Chondrocyte (in vitro differentiated cells): ENCODE data around the gene ZNF524. TPM values are rescaled to one million over a fixed set of nuclear protein-coding genes. Genes with fewer than 3 reads are reported as not detected.

ENCODE experiments used
- DNase-seq: peaks from one replicate; pipeline ENCODE4 v3.0.0; 2021; ENCODE audit warnings: mixed read lengths, low spot score
- H3K27ac Mint-ChIP-seq: one replicate; pipeline ENCODE4 v1.8.0; 2021; ENCODE audit warnings: mild to moderate bottlenecking, moderate library complexity, mixed read lengths; ENCODE audit not compliant: unreplicated experiment
- H3K27me3 Mint-ChIP-seq: 2 replicates; pipeline ENCODE4 v1.8.0; 2021; ENCODE audit warnings: low read depth, mixed read lengths
- H3K36me3 Mint-ChIP-seq: 2 replicates; pipeline ENCODE4 v1.8.0; 2021; ENCODE audit warnings: low read depth, mixed read lengths
- H3K4me1 Mint-ChIP-seq: 2 replicates; pipeline ENCODE4 v1.8.0; 2021; ENCODE audit warnings: low read depth, mild to moderate bottlenecking, mixed read lengths
- H3K4me3 Mint-ChIP-seq: one replicate; pipeline ENCODE4 v1.8.0; 2021; ENCODE audit warnings: mild to moderate bottlenecking, moderate library complexity, mixed read lengths; ENCODE audit not compliant: unreplicated experiment
- H3K9me3 Mint-ChIP-seq: 2 replicates; pipeline ENCODE4 v1.8.0; 2021; ENCODE audit warnings: low read depth, mixed read lengths
- CTCF ChIP-seq: fragments of 200-600 bp; sonication (generic); IDR thresholded peaks from 2 replicates; pipeline ENCODE4 v1.5.0; 2021; ENCODE audit warnings: antibody characterized with exemption, mild to moderate bottlenecking, moderate library complexity
- total RNA-seq: library from RNA; stranded (reverse); gene quantifications from 3 replicates; pipeline ENCODE4 v1.2.1, GENCODE V29; 2021

ZNF524 gene
- total RNA-seq, 1 donor from 2014 or later, result 11.0 TPM

DNA sequence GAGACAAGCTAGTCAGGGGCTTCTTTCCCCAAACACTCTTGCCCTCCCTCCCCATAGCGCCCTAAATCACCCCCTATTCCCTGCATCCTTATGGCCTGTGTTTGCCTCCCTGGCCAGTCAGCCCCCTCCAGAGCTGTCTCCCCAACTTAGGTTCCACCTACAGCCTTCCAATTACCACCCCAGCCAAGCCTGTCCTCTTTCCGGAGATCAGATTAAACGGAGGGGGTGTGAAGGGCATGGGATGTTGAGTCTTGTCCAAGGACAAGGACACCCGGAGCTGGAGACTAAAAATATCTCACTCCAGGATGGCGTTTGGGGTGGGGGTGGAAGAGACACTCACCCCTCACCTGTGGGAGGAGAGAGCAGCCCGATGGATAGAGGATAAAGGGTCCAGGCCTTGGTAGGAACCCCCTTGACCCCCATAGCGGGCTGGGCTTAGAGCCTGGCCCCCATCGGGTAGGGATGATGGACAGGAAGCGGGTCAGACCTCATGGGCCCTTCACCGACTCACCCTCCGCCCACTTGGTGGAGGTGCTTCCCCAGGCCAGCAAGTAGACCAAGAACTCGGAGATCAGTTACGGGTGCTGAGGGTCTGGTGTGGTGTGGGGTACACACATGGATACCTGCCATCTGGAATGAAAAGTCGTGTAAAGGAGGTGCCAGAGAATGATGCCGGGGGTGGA is 11.4 kb downstream of the ZNF524 start:
- H3K36me3 Mint-ChIP-seq, result peaks cover 13% of the 10 kb centered on the region

GRCh38 chr19:55611983-55612645 is 12.0 kb downstream of the ZNF524 start:
- no peaks in the 10 kb centered on the region for H3K27me3 Mint-ChIP-seq
- TF ChIP-seq CTCF, result no peak
- DNase-seq, result no peak
- H3K27ac Mint-ChIP-seq, result peak overlapping the region; percentile 36
- H3K36me3 Mint-ChIP-seq, result peaks cover 13% of the 10 kb centered on the region
- H3K4me3 Mint-ChIP-seq, result no peak overlapping the region
- H3K9me3 Mint-ChIP-seq, result peaks cover 5% of the 10 kb centered on the region
- H3K4me1 Mint-ChIP-seq, result peaks cover 19% of the 10 kb centered on the region

More for the DNA sequence above, 11.4 kb downstream of the ZNF524 start:
- no peak for TF ChIP-seq CTCF
- peaks cover 5% of the 10 kb centered on the region for H3K9me3 Mint-ChIP-seq
- H3K27me3 Mint-ChIP-seq, result no peaks in the 10 kb centered on the region
- H3K4me1 Mint-ChIP-seq, result peaks cover 26% of the 10 kb centered on the region
- DNase-seq, result no peak
- H3K27ac Mint-ChIP-seq, result peak overlapping the region; percentile 36
- H3K4me3 Mint-ChIP-seq, result no peak overlapping the region

GRCh38 chr19:55613396-55613795 is 13.3 kb downstream of the ZNF524 start:
- peak overlapping the region; percentile 45 for H3K27ac Mint-ChIP-seq
- H3K27me3 Mint-ChIP-seq, result no peaks in the 10 kb centered on the region
- no peak for TF ChIP-seq CTCF
- no peak overlapping the region for H3K4me3 Mint-ChIP-seq
- H3K9me3 Mint-ChIP-seq, result peaks cover 5% of the 10 kb centered on the region
- no peak for DNase-seq
- peaks cover 9% of the 10 kb centered on the region for H3K4me1 Mint-ChIP-seq
- peaks cover 16% of the 10 kb centered on the region for H3K36me3 Mint-ChIP-seq

DNA sequence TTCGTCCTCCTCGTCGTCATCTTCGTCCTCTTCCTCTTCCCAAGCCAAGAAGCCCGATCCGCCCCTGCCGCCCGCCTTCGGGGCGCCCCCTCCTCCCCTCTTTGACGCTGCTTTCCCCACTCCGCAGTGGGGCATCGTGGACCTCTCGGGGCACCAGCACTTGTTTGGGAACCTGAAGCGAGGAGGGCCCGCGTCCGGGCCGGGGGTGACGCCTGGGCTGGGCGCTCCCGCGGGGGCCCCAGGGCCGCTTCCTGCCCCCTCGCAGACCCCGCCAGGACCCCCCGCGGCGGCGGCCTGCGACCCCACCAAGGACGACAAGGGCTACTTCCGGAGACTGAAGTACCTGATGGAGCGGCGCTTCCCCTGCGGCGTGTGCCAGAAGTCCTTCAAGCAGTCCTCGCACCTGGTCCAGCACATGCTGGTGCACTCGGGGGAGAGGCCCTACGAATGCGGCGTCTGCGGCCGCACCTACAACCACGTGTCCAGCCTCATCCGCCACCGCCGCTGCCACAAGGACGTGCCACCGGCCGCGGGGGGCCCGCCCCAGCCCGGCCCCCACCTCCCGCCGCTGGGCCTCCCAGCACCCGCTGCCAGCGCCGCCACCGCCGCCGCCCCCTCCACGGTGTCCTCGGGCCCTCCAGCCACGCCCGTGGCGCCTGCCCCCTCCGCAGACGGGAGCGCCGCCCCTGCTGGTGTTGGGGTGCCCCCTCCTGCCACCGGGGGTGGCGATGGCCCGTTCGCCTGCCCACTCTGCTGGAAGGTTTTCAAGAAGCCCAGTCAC is 14.0 kb downstream of the ZNF524 start:
- Mint-ChIP-seq H3K36me3 (peaks cover 13% of the 10 kb centered on the region), H3K4me3 (no peak overlapping the region), H3K4me1 (peaks cover 9% of the 10 kb centered on the region), H3K27me3 (no peaks in the 10 kb centered on the region), H3K27ac (no peak overlapping the region), H3K9me3 (peaks cover 5% of the 10 kb centered on the region)
- no peak for DNase-seq
- TF ChIP-seq CTCF, result no peak
